Body of pancreas (tissue), 4 donors: ENCODE measurements around the gene BLM. TPM values are rescaled to one million over a fixed set of nuclear protein-coding genes. Genes with fewer than 3 reads are reported as not detected.

Source experiments
- ATAC-seq: fragments of 150-250 bp; one replicate; pipeline ENCODE4 v1.9.1; 2016
- DNase-seq, 4 donors: peaks; one replicate each; pipeline ENCODE4 v3.0.0-alpha.2; 2019
- H3K27ac ChIP-seq, 4 donors: fragments of 200-600 bp; sonication (generic); 1 replicate in 3 of 4; 2 replicates in 1 of 4; pipeline versions ENCODE4 v1.5.1 to v1.6.1; 2016 to 2019; ENCODE audit warnings: mild to moderate bottlenecking in 1 of 4, mixed read lengths in 1 of 4, moderate library complexity in 1 of 4
- H3K27me3 ChIP-seq, 2 donors: fragments of 200-600 bp; sonication (generic); one replicate each; pipeline ENCODE4 v1.6.0; 2016; ENCODE audit warnings: mild to moderate bottlenecking in 1 of 2
- H3K36me3 ChIP-seq, 2 donors: fragments of 200-600 bp; sonication (generic); replicated peaks in 1 of 2; 2 replicates each; pipeline ENCODE4 v1.5.1; 2016; ENCODE audit warnings: low read depth in 2 of 2; ENCODE audit not compliant: insufficient read depth in 1 of 2
- H3K4me1 ChIP-seq: fragments of 200-600 bp; sonication (generic); one replicate; pipeline ENCODE4 v1.6.0; 2016
- H3K4me3 ChIP-seq, 2 donors: fragments of 200-600 bp; sonication (generic); 1 replicate in 1 of 2; 2 replicates in 1 of 2; pipeline ENCODE4 v1.5.1; 2016 to 2019
- H3K9me3 ChIP-seq, 3 donors: fragments of 200-600 bp; sonication (generic); 1 replicate in 2 of 3; 2 replicates in 1 of 3; pipeline ENCODE4 v1.5.1; 2016
- CTCF ChIP-seq, 7 experiments: fragments of 450-650 bp in 4 of 7; fragments of 200-600 bp in 3 of 7; sonication (generic) in 3 of 7; IDR thresholded peaks; one replicate each; pipeline ENCODE4 v1.5.1; 2016 to 2019; ENCODE audit warnings: antibody characterized with exemption in 7 of 7
- POLR2A ChIP-seq, 3 donors: fragments of 450-650 bp; IDR thresholded peaks; one replicate each; pipeline ENCODE4 v1.6.1; 2016; ENCODE audit warnings: antibody characterized with exemption in 3 of 3, mild to moderate bottlenecking in 2 of 3
- WGBS, 2 donors: methylation state at CpG; one replicate each; pipeline ENCODE4 v1.1.5; 2017; 5-methylcytosine and 5-hydroxymethylcytosine counted together
- intact Hi-C: fragments of 100-400 bp; cut with DNase I; formaldehyde crosslinking; loops from one replicate; pipeline ENCODE4 v1.15.1; 2023
- total RNA-seq, 2 donors: library from RNA; depleted of rRNA; stranded (reverse); fragments of >200 nt; gene quantifications; one replicate each; pipeline ENCODE4 v1.1.0, GENCODE V29; 2016

BLM gene
- total RNA-seq, 2 donors from 2014 or later: 0.26 to 1.3 TPM

- intact Hi-C loops: no loop called here
- Histone ChIP-seq H3K4me1 (peaks cover 25% of the 10 kb centered on the region), H3K4me3 (no peak overlapping the region), H3K36me3 (no peaks in the 10 kb centered on the region), H3K9me3 (no peaks in the 10 kb centered on the region), H3K27ac (no peak overlapping the region), H3K27me3 (no peaks in the 10 kb centered on the region)
- ATAC-seq (peak; percentile 34), DNase-seq (peak in 3 of 4 donors; percentile 63 to 78 (median 69))
- WGBS, 2 donors: 76 to 80% methylated on average over 13 to 15 of the region's 15 CpGs
- TF ChIP-seq CTCF (IDR thresholded peaks at IDR 0.05): no peak
- TF ChIP-seq POLR2A (IDR thresholded peaks at IDR 0.05): no peak
Observed at GRCh38 chr15:90816401-90817116, 99.4 kb downstream of the BLM start.

DNA sequence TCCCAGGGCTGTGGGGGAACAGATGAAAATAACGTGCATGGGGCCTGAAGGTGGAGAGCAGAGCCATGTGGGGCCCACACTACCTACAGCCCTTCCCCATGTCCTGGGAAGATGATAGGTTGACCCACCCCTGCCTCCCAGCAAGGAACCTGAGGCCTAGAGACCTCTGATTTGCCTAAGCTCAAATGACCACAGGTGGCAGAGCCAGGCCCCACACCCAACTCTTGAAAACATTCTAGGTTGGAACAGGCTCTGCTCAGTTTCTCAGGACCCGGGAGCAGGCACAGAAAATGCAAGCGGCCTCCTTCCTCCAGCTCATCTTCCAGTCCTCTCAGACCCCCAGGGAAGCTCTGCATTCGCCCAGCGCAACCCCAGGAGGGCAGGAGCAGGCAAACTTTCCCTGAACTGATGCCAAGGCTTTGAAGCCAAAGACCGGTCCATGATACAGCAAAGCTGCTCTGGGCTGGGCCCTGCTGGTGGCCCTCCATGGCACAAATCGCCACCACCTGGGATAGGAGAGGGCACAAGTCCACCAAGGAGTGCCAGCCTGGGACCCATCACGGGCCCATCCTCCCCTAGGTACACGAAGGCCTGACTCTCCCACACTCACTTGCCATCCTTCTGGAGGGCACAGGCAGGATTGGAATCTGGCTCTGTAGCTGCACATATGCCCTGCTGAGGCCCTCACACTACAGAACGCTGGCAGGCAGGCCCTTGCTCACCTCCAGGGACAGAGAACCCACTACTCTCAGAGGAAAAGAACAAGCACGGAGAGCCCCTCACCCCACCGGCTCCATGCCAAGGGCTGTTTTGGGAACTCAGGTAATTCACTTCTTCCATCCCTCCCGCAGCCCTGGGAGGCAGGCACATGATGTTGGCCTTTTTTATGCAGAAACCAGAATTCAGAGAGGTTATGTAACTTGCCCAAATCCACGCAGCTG is 100.2 kb downstream of the BLM start:
- Histone ChIP-seq H3K27me3 (no peaks in the 10 kb centered on the region), H3K27ac (peak overlapping the region in 1 of 4 donors; percentile 28), H3K36me3 (no peaks in the 10 kb centered on the region), H3K4me3 (no peak overlapping the region), H3K9me3 (no peaks in the 10 kb centered on the region), H3K4me1 (peaks cover 25% of the 10 kb centered on the region)
- DNase-seq (no peak), ATAC-seq (no peak)
- TF ChIP-seq CTCF (IDR thresholded peaks at IDR 0.05) (no peak), POLR2A (IDR thresholded peaks at IDR 0.05) (no peak)
- WGBS, 2 donors: 72 to 82% methylated on average over 9 to 14 of the region's 14 CpGs
- intact Hi-C loops: no loop called here

- H3K27ac ChIP-seq: peak overlapping the region in 2 of 4 donors; percentile 28 to 56
Observed at GRCh38 chr15:90818251-90819210, 101.4 kb downstream of the BLM start.

More at GRCh38 chr15:90818251-90819210, 101.4 kb downstream of the BLM start:
- 52 to 76% methylated on average over 10 to 25 of the region's 26 CpGs for WGBS, 2 donors
- Histone ChIP-seq H3K4me1 (peaks cover 29% of the 10 kb centered on the region), H3K27me3 (no peaks in the 10 kb centered on the region), H3K9me3 (no peaks in the 10 kb centered on the region), H3K36me3 (no peaks in the 10 kb centered on the region), H3K4me3 (no peak overlapping the region)
- intact Hi-C loops: no loop called here
- no peak for ATAC-seq
- DNase-seq: peak in 3 of 4 donors; percentile 61 to 69 (median 66)
- TF ChIP-seq POLR2A (IDR thresholded peaks at IDR 0.05) (no peak), CTCF (IDR thresholded peaks at IDR 0.05) (no peak)
